ENCODE measurements around the gene FOXP1. TPM values are rescaled to one million over a fixed set of nuclear protein-coding genes. Genes with fewer than 3 reads are reported as not detected.
A peak's percentile ranks its signal among the peaks of the same experiment; 100 is the strongest.

FOXP1 gene
- total RNA-seq, 2 donors from 2014 or later = 377 to 395 TPM

DNA sequence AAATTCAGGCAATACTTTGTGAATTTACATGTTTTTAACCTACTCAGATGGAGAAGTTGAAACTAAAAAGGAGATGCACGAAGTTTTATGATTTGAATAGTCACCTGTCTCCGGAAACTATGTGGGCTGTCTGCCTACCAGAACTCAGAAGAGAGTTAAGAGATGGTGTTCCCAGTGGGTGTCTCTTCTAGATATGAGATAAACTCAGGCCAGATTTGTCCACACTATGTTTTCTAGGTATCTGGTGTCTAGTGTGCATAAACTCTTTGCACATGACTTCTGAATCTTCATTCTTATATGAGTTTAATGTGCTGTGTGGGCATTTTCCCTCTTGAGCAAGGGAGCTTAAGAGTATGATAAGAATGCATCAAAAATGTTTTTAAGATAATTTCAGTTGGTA lies 222.8 kb downstream of the FOXP1 start:
- Mint-ChIP-seq H3K27ac (peak overlapping the region; percentile 77), H3K4me3 (peak overlapping the region; percentile 56), H3K36me3 (ENCODE audit: low read depth) (no peaks in the 10 kb centered on the region), H3K4me1 (peaks cover 40% of the 10 kb centered on the region), H3K27me3 (no peaks in the 10 kb centered on the region)
- ATAC-seq = peak; percentile 61
- no peaks in the 10 kb centered on the region for H3K9me3 ChIP-seq (ENCODE audit: control insufficient read depth, low read length, poor library complexity, severe bottlenecking)
- DNase-seq = no peak

DNA sequence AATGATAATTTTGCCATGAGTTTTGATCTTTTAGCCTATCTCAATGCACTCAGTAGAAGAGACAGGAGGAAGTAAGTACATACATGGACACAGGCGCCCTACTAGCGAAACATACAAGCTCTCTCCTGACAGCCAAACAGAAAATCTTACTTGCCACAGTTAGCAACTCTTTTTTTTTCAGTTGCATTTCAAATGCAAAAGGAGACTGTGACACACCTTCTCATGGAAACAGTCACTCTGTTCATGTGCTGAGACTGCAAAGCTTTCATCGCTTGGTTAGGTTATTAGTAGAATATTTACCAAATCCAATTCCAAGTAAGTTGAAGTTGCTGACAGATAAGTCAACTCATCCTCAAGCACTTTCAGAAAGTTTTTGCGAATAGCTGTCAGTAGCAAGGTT lies 223.3 kb downstream of the FOXP1 start:
- no peaks in the 10 kb centered on the region for H3K27me3 Mint-ChIP-seq
- H3K27ac Mint-ChIP-seq = peak overlapping the region; percentile 77

DNA sequence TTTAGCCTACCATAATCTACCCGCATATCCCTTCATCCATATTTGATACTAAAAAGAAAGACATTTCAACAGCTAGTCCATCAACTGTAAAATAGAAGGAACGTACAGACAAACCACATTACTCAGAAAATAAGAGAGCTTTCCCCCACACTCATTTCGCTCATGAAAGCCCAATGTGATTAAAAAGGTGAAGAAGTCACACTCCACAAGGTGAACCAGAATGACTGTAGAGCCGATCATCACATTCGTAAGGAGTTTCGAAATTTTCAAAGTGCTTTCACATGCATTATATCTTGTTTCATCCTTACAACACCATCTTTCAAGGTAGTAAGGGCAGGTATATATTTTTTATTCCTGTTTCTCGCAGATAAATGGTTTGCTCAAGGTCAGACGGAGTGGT lies 225.3 kb downstream of the FOXP1 start:
- ATAC-seq = no peak
- Mint-ChIP-seq H3K36me3 (ENCODE audit: low read depth) (peaks cover 5% of the 10 kb centered on the region), H3K4me3 (peak overlapping the region; percentile 2), H3K4me1 (peaks cover 51% of the 10 kb centered on the region), H3K27me3 (no peaks in the 10 kb centered on the region), H3K27ac (peak overlapping the region; percentile 77)
- no peak for DNase-seq
- no peaks in the 10 kb centered on the region for H3K9me3 ChIP-seq (ENCODE audit: control insufficient read depth, low read length, poor library complexity, severe bottlenecking)

More for the DNA sequence above, 223.3 kb downstream of the FOXP1 start:
- ATAC-seq (peak; percentile 21), DNase-seq (no peak)
- H3K36me3 Mint-ChIP-seq (ENCODE audit: low read depth) = peaks cover 1% of the 10 kb centered on the region
- peak overlapping the region; percentile 56 for H3K4me3 Mint-ChIP-seq
- H3K4me1 Mint-ChIP-seq = peaks cover 42% of the 10 kb centered on the region
- no peaks in the 10 kb centered on the region for H3K9me3 ChIP-seq (ENCODE audit: control insufficient read depth, low read length, poor library complexity, severe bottlenecking)

DNA sequence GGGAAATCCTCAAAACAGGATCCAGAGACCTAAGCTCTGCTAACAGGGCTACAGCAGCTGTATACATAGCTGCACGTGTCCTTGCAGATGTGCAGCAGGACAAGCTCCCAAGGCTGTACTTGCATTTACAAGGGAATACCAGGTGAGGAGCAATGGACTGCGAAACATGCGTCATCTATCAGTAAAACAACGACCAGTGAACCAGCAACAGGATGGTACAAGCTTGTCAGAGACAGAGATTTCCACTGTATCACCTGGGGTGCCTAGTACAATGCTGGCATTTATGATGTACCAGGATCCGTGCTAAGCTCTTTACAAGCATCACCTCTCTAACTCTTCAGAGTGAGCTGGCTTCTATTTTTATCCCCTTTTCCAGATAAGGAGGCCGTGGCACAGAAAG lies 227.3 kb downstream of the FOXP1 start:
- H3K27ac Mint-ChIP-seq = peak overlapping the region; percentile 59
- peak overlapping the region; percentile 50 for H3K4me3 Mint-ChIP-seq
- H3K36me3 Mint-ChIP-seq (ENCODE audit: low read depth) = peaks cover 5% of the 10 kb centered on the region

DNA sequence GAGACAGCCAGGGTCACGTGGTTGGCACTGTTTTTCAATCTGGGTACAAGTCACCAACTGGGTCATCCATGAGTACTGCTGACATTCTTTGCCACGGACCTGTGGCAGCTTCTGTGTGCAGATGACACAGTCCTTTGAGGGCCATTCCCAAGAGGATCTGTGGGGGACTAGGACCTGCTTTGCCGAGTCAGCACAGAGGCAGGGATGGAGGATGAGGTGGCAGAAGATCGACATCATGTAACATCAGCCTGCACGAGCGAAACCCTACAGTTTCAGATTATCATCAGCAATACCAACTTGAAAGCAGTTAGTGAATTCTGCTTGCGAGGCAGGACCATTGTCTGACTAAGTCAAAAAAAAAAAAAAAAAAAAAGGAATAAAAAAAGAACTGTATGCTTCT lies 227.7 kb downstream of the FOXP1 start:
- peaks cover 45% of the 10 kb centered on the region for H3K4me1 Mint-ChIP-seq
- no peak for DNase-seq
- H3K36me3 Mint-ChIP-seq (ENCODE audit: low read depth) = peaks cover 5% of the 10 kb centered on the region
- H3K9me3 ChIP-seq (ENCODE audit: control insufficient read depth, low read length, poor library complexity, severe bottlenecking) = no peaks in the 10 kb centered on the region
- H3K4me3 Mint-ChIP-seq = peak overlapping the region; percentile 50
- ATAC-seq = peak; percentile 51
- no peaks in the 10 kb centered on the region for H3K27me3 Mint-ChIP-seq
- peak overlapping the region; percentile 59 for H3K27ac Mint-ChIP-seq

More for the DNA sequence above, 227.3 kb downstream of the FOXP1 start:
- peak; percentile 55 for ATAC-seq
- H3K9me3 ChIP-seq (ENCODE audit: control insufficient read depth, low read length, poor library complexity, severe bottlenecking) = no peaks in the 10 kb centered on the region
- H3K27me3 Mint-ChIP-seq = no peaks in the 10 kb centered on the region
- peaks cover 47% of the 10 kb centered on the region for H3K4me1 Mint-ChIP-seq
- no peak for DNase-seq

DNA sequence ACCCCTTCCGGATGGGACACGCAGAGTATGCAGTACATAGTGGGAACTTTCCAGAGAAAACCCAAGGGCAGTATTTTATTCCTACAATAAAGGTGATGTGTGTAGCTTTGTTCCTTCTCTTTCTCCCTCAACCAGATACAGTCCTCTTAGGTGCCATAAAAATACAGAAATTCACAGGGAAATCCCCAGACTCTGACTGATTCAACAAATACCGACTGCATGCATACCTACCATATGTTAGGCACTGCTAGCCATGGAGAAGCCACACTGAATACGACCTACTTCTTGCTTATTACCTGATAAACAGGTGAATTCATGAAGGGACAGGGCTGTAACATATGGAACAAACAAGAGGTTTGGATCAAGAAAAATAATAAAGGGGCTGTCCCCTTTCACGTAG lies 228.5 kb downstream of the FOXP1 start:
- Mint-ChIP-seq H3K27ac (peak overlapping the region; percentile 59), H3K4me3 (no peak overlapping the region), H3K36me3 (ENCODE audit: low read depth) (peaks cover 7% of the 10 kb centered on the region), H3K4me1 (peaks cover 40% of the 10 kb centered on the region), H3K27me3 (no peaks in the 10 kb centered on the region)
- ATAC-seq (peak; percentile 35), DNase-seq (no peak)
- H3K9me3 ChIP-seq (ENCODE audit: control insufficient read depth, low read length, poor library complexity, severe bottlenecking) = no peaks in the 10 kb centered on the region

DNA sequence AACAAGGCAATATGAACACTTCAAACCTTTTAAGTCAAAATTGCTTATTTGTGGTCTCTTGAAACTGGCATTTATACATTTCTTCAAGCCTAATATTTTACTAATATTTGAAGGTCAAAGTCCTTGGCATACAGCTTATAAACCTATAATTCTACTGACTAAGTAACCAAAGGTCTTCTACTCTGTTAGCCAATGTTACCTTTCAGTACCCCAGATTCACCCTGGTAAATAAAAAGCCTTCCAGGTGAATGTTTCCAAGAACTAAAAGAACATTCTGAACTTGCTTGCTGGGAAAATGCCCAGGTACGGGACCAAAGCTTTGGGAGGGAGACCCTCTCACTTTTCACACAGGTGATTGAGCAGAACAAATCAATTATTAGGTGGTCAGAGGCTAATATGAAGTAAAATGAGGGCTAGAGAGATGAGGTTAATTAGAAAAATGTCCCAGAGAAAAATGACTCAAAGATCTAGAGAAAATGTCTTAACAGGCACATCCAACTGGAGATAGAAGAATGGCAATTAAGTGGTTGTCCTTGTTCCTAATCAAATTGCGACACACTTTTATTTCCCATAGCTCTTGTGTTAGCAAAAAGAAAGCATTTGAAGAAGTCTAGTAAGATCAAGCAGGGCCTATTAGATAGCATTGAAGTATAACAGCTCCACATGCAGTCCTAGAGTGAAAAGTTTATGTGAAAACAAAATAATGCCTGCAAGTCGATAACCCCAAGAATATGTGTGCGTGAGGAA lies 232.0 kb downstream of the FOXP1 start:
- DNase-seq (no peak), ATAC-seq (no peak)
- peaks cover 29% of the 10 kb centered on the region for H3K4me1 Mint-ChIP-seq
- H3K27me3 Mint-ChIP-seq = no peaks in the 10 kb centered on the region
- peak overlapping the region; percentile 19 for H3K27ac Mint-ChIP-seq
- peaks cover 7% of the 10 kb centered on the region for H3K36me3 Mint-ChIP-seq (ENCODE audit: low read depth)
- no peaks in the 10 kb centered on the region for H3K9me3 ChIP-seq (ENCODE audit: control insufficient read depth, low read length, poor library complexity, severe bottlenecking)
- no peak overlapping the region for H3K4me3 Mint-ChIP-seq

DNA sequence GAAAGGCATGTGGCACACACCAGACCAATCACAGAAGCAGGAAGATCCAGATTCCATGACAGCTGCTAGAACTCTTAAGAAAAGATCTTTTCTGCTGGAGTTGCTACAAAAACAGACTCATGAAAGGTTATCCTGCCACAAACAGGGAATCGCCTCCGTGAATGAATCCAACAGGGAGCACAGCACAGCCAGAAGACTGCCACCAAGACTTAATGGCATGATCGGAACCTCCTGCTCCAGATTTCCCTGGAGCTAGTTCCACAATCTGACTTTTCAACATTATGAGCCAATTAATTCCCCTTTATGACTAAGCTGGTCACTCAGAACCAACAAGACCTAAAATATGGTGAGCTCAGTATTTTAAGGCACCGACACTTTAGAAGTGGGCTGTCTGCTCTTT lies 232.5 kb downstream of the FOXP1 start:
- H3K4me3 Mint-ChIP-seq = no peak overlapping the region
- DNase-seq (no peak), ATAC-seq (no peak)
- H3K27ac Mint-ChIP-seq = no peak overlapping the region
- no peaks in the 10 kb centered on the region for H3K9me3 ChIP-seq (ENCODE audit: control insufficient read depth, low read length, poor library complexity, severe bottlenecking)
- peaks cover 26% of the 10 kb centered on the region for H3K4me1 Mint-ChIP-seq
- H3K36me3 Mint-ChIP-seq (ENCODE audit: low read depth) = peaks cover 7% of the 10 kb centered on the region
- H3K27me3 Mint-ChIP-seq = no peaks in the 10 kb centered on the region

DNA sequence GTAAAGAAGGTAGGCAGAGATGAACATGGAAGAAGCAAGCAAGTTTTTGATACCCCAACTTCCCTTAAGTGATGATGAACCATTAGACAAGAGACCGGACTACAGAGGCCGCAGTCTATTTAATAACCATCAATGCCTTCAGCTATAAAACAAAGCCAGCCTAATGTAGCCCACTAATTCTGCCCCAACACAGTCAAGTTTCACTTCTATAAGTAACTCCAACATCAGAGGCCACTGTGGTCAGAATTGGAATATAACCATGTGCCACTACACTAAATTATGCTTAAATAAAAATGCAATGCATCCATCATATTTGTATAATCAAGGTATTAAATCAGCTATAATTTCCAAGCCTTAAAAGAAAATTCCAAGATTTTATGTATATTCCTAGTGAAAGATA lies 234.7 kb downstream of the FOXP1 start:
- peaks cover 3% of the 10 kb centered on the region for H3K36me3 Mint-ChIP-seq (ENCODE audit: low read depth)
- H3K4me1 Mint-ChIP-seq = peaks cover 19% of the 10 kb centered on the region
- H3K9me3 ChIP-seq (ENCODE audit: control insufficient read depth, low read length, poor library complexity, severe bottlenecking) = no peaks in the 10 kb centered on the region
- no peak for ATAC-seq
- DNase-seq = no peak
- H3K27ac Mint-ChIP-seq = no peak overlapping the region
- H3K27me3 Mint-ChIP-seq = no peaks in the 10 kb centered on the region
- H3K4me3 Mint-ChIP-seq = no peak overlapping the region

DNA sequence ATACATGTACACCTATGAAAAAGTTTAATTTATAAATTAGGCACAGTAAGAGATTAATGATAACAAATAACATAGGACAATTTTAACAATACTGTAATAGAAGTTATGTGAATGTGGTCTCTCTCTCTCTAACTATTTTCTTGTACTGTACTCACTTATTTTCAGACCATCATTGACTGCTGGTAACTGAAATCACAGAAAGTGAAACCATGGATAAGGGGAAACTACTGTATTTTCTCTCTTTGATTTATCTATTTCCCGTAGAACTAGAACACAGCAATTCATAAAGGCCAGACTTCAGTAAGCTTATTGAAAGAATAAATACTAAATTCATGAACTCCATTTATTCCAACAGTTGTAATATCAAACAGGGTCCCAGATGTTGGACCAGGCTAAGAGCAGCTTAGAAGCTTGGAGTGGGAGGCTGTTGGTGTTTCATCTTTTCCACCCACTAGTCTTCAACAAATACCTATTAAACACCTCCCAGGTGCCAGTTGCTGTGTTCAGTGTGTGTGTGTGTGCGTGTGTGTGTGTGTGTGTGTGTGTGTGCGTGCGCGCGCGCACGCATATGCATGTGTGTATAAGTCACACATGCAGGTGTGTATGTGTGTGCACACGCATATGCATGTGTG lies 235.4 kb downstream of the FOXP1 start:
- DNase-seq (no peak), ATAC-seq (no peak)
- Mint-ChIP-seq H3K27me3 (no peaks in the 10 kb centered on the region), H3K4me1 (peaks cover 19% of the 10 kb centered on the region), H3K36me3 (ENCODE audit: low read depth) (peaks cover 3% of the 10 kb centered on the region), H3K27ac (peak overlapping the region; percentile 51), H3K4me3 (peak overlapping the region; percentile 28)
- no peaks in the 10 kb centered on the region for H3K9me3 ChIP-seq (ENCODE audit: control insufficient read depth, low read length, poor library complexity, severe bottlenecking)

DNA sequence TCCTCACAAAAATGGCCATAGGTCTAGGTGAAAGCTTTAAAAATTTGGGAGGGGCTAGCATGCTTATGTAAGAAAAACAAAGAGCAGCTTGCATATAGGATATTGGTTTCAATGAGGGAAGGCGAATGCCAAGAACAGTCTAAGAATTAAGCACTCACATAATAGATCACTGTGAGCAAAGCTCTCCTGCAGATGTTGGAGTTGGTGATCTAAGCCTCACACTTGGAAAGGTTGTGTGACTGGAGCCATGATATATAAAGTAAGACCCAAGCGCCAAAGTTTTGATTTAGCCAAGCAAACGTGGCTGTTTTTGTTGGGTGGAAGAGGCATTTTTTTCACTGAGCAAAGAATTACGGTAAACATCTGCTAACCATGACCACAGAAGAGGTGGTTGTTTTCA lies 237.5 kb downstream of the FOXP1 start:
- H3K9me3 ChIP-seq (ENCODE audit: control insufficient read depth, low read length, poor library complexity, severe bottlenecking) = no peaks in the 10 kb centered on the region
- Mint-ChIP-seq H3K27ac (no peak overlapping the region), H3K27me3 (no peaks in the 10 kb centered on the region), H3K36me3 (ENCODE audit: low read depth) (peaks cover 4% of the 10 kb centered on the region), H3K4me3 (no peak overlapping the region), H3K4me1 (peaks cover 15% of the 10 kb centered on the region)
- no peak for DNase-seq
- ATAC-seq = no peak

DNA sequence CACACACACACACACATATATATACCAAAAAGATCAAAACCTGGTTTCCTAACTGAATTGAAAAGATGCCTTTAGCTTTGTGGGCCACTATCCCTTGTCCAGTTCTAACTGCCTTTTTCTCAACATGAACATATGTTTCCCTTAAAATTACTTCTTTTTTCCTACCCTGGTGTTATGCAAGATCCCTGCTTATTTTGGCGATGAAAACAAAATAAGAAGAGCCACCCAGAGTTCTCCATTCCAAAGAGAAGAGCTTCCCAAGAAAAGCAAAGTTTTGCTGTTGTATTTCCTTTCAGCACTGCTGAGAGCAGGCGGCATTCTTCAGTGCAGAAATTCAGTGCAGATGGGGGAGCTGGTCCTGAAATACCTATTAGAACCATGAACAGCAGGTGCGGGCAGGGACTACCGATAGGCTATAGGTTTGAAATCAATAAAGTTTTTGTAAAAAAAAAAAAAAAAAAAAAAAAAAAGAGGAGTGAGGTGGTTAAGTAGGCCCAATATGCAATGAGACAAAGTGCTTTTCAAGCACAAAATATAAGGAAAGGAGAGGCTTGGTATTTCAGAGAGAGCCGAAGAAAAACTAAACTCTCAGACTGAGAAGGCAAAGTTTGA lies 238.0 kb downstream of the FOXP1 start:
- no peaks in the 10 kb centered on the region for H3K9me3 ChIP-seq (ENCODE audit: control insufficient read depth, low read length, poor library complexity, severe bottlenecking)
- Mint-ChIP-seq H3K4me1 (peaks cover 15% of the 10 kb centered on the region), H3K4me3 (no peak overlapping the region), H3K27me3 (no peaks in the 10 kb centered on the region), H3K36me3 (ENCODE audit: low read depth) (peaks cover 4% of the 10 kb centered on the region), H3K27ac (no peak overlapping the region)
- DNase-seq = no peak
- ATAC-seq = no peak

DNA sequence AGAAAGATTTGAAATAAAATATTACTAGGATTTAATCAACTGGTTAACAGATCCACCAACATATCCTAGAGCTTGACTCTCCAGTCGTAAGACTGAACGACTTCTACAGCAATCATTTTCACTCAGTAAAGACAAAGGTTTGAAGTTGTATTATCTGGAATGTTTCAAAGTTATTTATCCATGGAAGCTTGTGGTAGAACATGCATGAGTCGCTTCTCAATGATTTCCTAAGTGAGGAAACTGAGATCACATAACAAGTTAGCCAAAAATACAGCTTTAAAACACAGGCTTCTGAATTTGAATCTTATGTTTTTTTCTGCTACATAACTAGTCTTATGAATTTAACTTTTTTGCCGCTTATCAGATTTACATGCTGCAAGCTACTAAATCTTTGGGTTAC lies 241.8 kb downstream of the FOXP1 start:
- Mint-ChIP-seq H3K4me3 (no peak overlapping the region), H3K27ac (peak overlapping the region; percentile 12), H3K4me1 (peaks cover 15% of the 10 kb centered on the region), H3K27me3 (no peaks in the 10 kb centered on the region), H3K36me3 (ENCODE audit: low read depth) (peaks cover 5% of the 10 kb centered on the region)
- ATAC-seq (no peak), DNase-seq (no peak)
- H3K9me3 ChIP-seq (ENCODE audit: control insufficient read depth, low read length, poor library complexity, severe bottlenecking) = no peaks in the 10 kb centered on the region
